WTC11 (cell line): ENCODE measurements around the gene CLDN34. TPM values are rescaled to one million over a fixed set of nuclear protein-coding genes. Genes with fewer than 3 reads are reported as not detected.

Experiments
- ATAC-seq: fragments of 200-7000 bp; cut with Tn5 transposase; 2 replicates; pipeline ENCODE4 v1.10.0; 2021; ENCODE audit warnings: mild to moderate bottlenecking, moderate library complexity
- CTCF ChIA-PET: fragments of 300-600 bp; sonication (Branson Sonifier 250); formaldehyde crosslinking; loops from one replicate; lab custom pipeline; 2021; ENCODE audit warnings: antibody characterized with exemption; lab: Charles Lee
- POLR2A ChIA-PET: fragments of 350-600 bp; sonication (Branson Sonifier 250); formaldehyde crosslinking; loops from one replicate; lab custom pipeline; 2021; ENCODE audit warnings: antibody characterized with exemption; lab: Charles Lee
- DNase-seq: peaks from one replicate; pipeline ENCODE4 v3.0.0; 2021; ENCODE audit warnings: low spot score
- H3K27ac Mint-ChIP-seq: 2 replicates; pipeline ENCODE4 v1.8.0; 2021; ENCODE audit warnings: mixed read lengths
- H3K27me3 Mint-ChIP-seq: 2 replicates; pipeline ENCODE4 v1.8.0; 2021; ENCODE audit warnings: low read depth, mild to moderate bottlenecking, moderate library complexity, mixed read lengths
- H3K36me3 Mint-ChIP-seq: 2 replicates; pipeline ENCODE4 v1.8.0; 2021; ENCODE audit warnings: mixed read lengths
- H3K4me1 Mint-ChIP-seq: 2 replicates; pipeline ENCODE4 v1.8.0; 2022; ENCODE audit warnings: mixed read lengths
- H3K4me3 Mint-ChIP-seq: 2 replicates; pipeline ENCODE4 v1.8.0; 2021; ENCODE audit warnings: mild to moderate bottlenecking, moderate library complexity, mixed read lengths
- H3K9me3 Mint-ChIP-seq: 2 replicates; pipeline ENCODE4 v1.8.0; 2021; ENCODE audit warnings: mixed read lengths
- AR ChIP-seq: fragments of 250-450 bp; sonication (Bioruptor Pico); IDR thresholded peaks from 2 replicates; pipeline ENCODE4 v1.9.0; 2021; ENCODE audit warnings: mild to moderate bottlenecking
- E2F1 ChIP-seq: sonication (generic); formaldehyde crosslinking; IDR thresholded peaks from 2 replicates; pipeline ENCODE4 v1.8.0; 2022; ENCODE audit warnings: mild to moderate bottlenecking, missing genetic modification reagents
- ELF4 ChIP-seq: sonication (generic); formaldehyde crosslinking; IDR thresholded peaks from 2 replicates; pipeline ENCODE4 v1.8.1; 2022; ENCODE audit warnings: low read depth, mild to moderate bottlenecking, moderate library complexity, missing genetic modification reagents
- GRHL2 ChIP-seq: fragments of 250-450 bp; sonication (Bioruptor Pico); IDR thresholded peaks from 2 replicates; pipeline ENCODE4 v1.8.0; 2022; ENCODE audit warnings: mild to moderate bottlenecking, moderate library complexity; ENCODE audit not compliant: insufficient replicate concordance, severe bottlenecking
- HMGA2 ChIP-seq: fragments of 250-450 bp; sonication (Bioruptor Pico); IDR thresholded peaks from 2 replicates; pipeline ENCODE4 v1.4.0; 2021; ENCODE audit warnings: mild to moderate bottlenecking, moderate library complexity
- HMGXB4 ChIP-seq: sonication (generic); formaldehyde crosslinking; IDR thresholded peaks from 2 replicates; pipeline ENCODE4 v1.8.1; 2023; ENCODE audit warnings: mild to moderate bottlenecking, moderate library complexity, missing genetic modification reagents
- MYBL2 ChIP-seq: sonication (generic); formaldehyde crosslinking; IDR thresholded peaks from 2 replicates; pipeline ENCODE4 v1.8.1; 2023; ENCODE audit warnings: mild to moderate bottlenecking, moderate library complexity, missing genetic modification reagents
- NFYB ChIP-seq: sonication (generic); formaldehyde crosslinking; conservative IDR thresholded peaks from 2 replicates; pipeline ENCODE4 v1.8.0; 2022; ENCODE audit warnings: low read depth, missing genetic modification reagents
- RELA ChIP-seq: sonication (generic); formaldehyde crosslinking; IDR thresholded peaks from 2 replicates; pipeline ENCODE4 v1.8.1; 2022; ENCODE audit warnings: missing genetic modification reagents, mild to moderate bottlenecking, borderline replicate concordance
- RORB ChIP-seq: fragments of 250-450 bp; sonication (Bioruptor Pico); IDR thresholded peaks from 2 replicates; pipeline ENCODE4 v1.9.0; 2021; ENCODE audit warnings: mild to moderate bottlenecking
- SMAD4 ChIP-seq: sonication (generic); formaldehyde crosslinking; IDR thresholded peaks from 2 replicates; pipeline ENCODE4 v1.8.0; 2022; ENCODE audit warnings: mild to moderate bottlenecking, missing genetic modification reagents
- SOX15 ChIP-seq: fragments of 250-450 bp; sonication (Bioruptor Pico); IDR thresholded peaks from 2 replicates; pipeline ENCODE4 v1.9.0; 2021; ENCODE audit warnings: mild to moderate bottlenecking
- SP1 ChIP-seq: sonication (generic); formaldehyde crosslinking; conservative IDR thresholded peaks from 2 replicates; pipeline ENCODE4 v1.8.1; 2022; ENCODE audit warnings: missing genetic modification reagents
- USF1 ChIP-seq: sonication (generic); formaldehyde crosslinking; IDR thresholded peaks from 2 replicates; pipeline ENCODE4 v1.8.0; 2022; ENCODE audit warnings: mild to moderate bottlenecking, missing genetic modification reagents
- ZNF232 ChIP-seq: sonication (generic); formaldehyde crosslinking; IDR thresholded peaks from 2 replicates; pipeline ENCODE4 v1.8.0; 2022; ENCODE audit warnings: mild to moderate bottlenecking, missing genetic modification reagents
- ZNF396 ChIP-seq: fragments of 250-450 bp; sonication (Bioruptor Pico); IDR thresholded peaks from 2 replicates; pipeline ENCODE4 v1.8.0; 2021; ENCODE audit warnings: mild to moderate bottlenecking, moderate library complexity, borderline replicate concordance
- total RNA-seq: library from RNA; stranded (reverse); gene quantifications from 3 replicates; pipeline ENCODE4 v1.2.3, GENCODE V29; 2021

The CLDN34 gene
- total RNA-seq, 1 experiment from 2014 or later: 0.52 TPM

GRCh38 chrX:9980401-9980800, 13.2 kb downstream of the CLDN34 start:
- ATAC-seq: no peak
- Mint-ChIP-seq H3K36me3 (peaks cover 2% of the 10 kb centered on the region), H3K4me3 (no peak overlapping the region), H3K27me3 (no peaks in the 10 kb centered on the region), H3K4me1 (peaks cover 29% of the 10 kb centered on the region), H3K27ac (no peak overlapping the region), H3K9me3 (peaks cover 2% of the 10 kb centered on the region)
- ChIA-PET CTCF (no interaction called here), POLR2A (no interaction called here)
- no peak for DNase-seq
- TF ChIP-seq MYBL2: no peak
- TF ChIP-seq SOX15 (CRISPR knock-in tag): no peak

GRCh38 chrX:9980927-9981326, 13.8 kb downstream of the CLDN34 start:
- POLR2A ChIA-PET: no interaction called here
- CTCF ChIA-PET: interaction anchor here (1.0 kb wide), 1 partner anchor 139 kb away, joined by 3 read pairs; no protein-coding TSS in a partner anchor
- H3K4me3 Mint-ChIP-seq: no peak overlapping the region
- H3K27me3 Mint-ChIP-seq: no peaks in the 10 kb centered on the region
- ATAC-seq: no peak
- peaks cover 29% of the 10 kb centered on the region for H3K4me1 Mint-ChIP-seq
- no peaks in the 10 kb centered on the region for H3K36me3 Mint-ChIP-seq
- DNase-seq: no peak
- H3K9me3 Mint-ChIP-seq: no peaks in the 10 kb centered on the region
- no peak overlapping the region for H3K27ac Mint-ChIP-seq
- TF ChIP-seq RELA (CRISPR knock-in tag) (no peak), AR (CRISPR knock-in tag) (no peak), ZNF396 (CRISPR knock-in tag) (no peak), ELF4 (CRISPR knock-in tag) (no peak), GRHL2 (no peak), SP1 (CRISPR knock-in tag) (no peak), E2F1 (CRISPR knock-in tag) (no peak), SMAD4 (no peak), HMGXB4 (CRISPR knock-in tag) (no peak), SOX15 (CRISPR knock-in tag) (no peak), NFYB (CRISPR knock-in tag) (no peak), USF1 (CRISPR knock-in tag) (no peak), RORB (CRISPR knock-in tag) (no peak), ZNF232 (no peak)

GRCh38 chrX:9983441-9983840, 16.3 kb downstream of the CLDN34 start:
- Mint-ChIP-seq H3K4me3 (no peak overlapping the region), H3K4me1 (peaks cover 26% of the 10 kb centered on the region), H3K36me3 (no peaks in the 10 kb centered on the region), H3K27me3 (no peaks in the 10 kb centered on the region), H3K9me3 (no peaks in the 10 kb centered on the region), H3K27ac (no peak overlapping the region)
- no peak for TF ChIP-seq HMGA2 (CRISPR knock-in tag)
- ChIA-PET CTCF (no interaction called here), POLR2A (no interaction called here)
- ATAC-seq (no peak), DNase-seq (no peak)
